ENCODE measurements around the gene LY6G5B.
A peak's percentile ranks its signal among the peaks of the same experiment; 100 is the strongest.

Gene LY6G5B

GRCh38 chr6:31658983-31659648 lies 10.7 kb upstream of the LY6G5B start:
- Histone ChIP-seq H3K27ac (no peak overlapping the region), H3K36me3 (peaks cover 53% of the 10 kb centered on the region), H3K4me3 (ENCODE audit: low read depth, low read length) (no peak overlapping the region), H3K27me3 (ENCODE audit: insufficient read depth, low read depth, severe bottlenecking) (no peaks in the 10 kb centered on the region), H3K9me3 (ENCODE audit: severe bottlenecking) (no peaks in the 10 kb centered on the region)
- DNase-seq, result no peak
- no peak for TF ChIP-seq CTCF (IDR thresholded peaks at IDR 0.05; ENCODE audit: low read depth, low read length)

GRCh38 chr6:31659649-31660380 lies 10.0 kb upstream of the LY6G5B start:
- H3K27me3 ChIP-seq (ENCODE audit: insufficient read depth, low read depth, severe bottlenecking), result no peaks in the 10 kb centered on the region
- no peaks in the 10 kb centered on the region for H3K9me3 ChIP-seq (ENCODE audit: severe bottlenecking)
- no peak for DNase-seq
- TF ChIP-seq CTCF (IDR thresholded peaks at IDR 0.05; ENCODE audit: low read depth, low read length), result no peak
- peak overlapping the region; percentile 79 for H3K27ac ChIP-seq
- peaks cover 56% of the 10 kb centered on the region for H3K36me3 ChIP-seq
- H3K4me3 ChIP-seq (ENCODE audit: low read depth, low read length), result peak overlapping the region; percentile 88

GRCh38 chr6:31660381-31661261 lies 9.2 kb upstream of the LY6G5B start, which contains the start of gene C6orf47:
TSS of gene C6orf47 (minus strand) at chr6:31660778. CDS start at chr6:31659947, 831 bp downstream.
- Histone ChIP-seq H3K27me3 (ENCODE audit: insufficient read depth, low read depth, severe bottlenecking) (no peaks in the 10 kb centered on the region), H3K4me3 (ENCODE audit: low read depth, low read length) (peak within 1 kb of the TSS; percentile 88), H3K9me3 (ENCODE audit: severe bottlenecking) (no peaks in the 10 kb centered on the region), H3K27ac (peak within 1 kb of the TSS; percentile 79), H3K36me3 (peaks cover 56% of the 10 kb centered on the region)
- peak; percentile 96 for DNase-seq
- no peak for TF ChIP-seq CTCF (IDR thresholded peaks at IDR 0.05; ENCODE audit: low read depth, low read length)

- H3K27ac ChIP-seq, result peak overlapping the region; percentile 79
- DNase-seq, result no peak
- H3K9me3 ChIP-seq (ENCODE audit: severe bottlenecking), result no peaks in the 10 kb centered on the region
- no peaks in the 10 kb centered on the region for H3K27me3 ChIP-seq (ENCODE audit: insufficient read depth, low read depth, severe bottlenecking)
- H3K4me3 ChIP-seq (ENCODE audit: low read depth, low read length), result peak overlapping the region; percentile 88
- no peak for TF ChIP-seq CTCF (IDR thresholded peaks at IDR 0.05; ENCODE audit: low read depth, low read length)
- H3K36me3 ChIP-seq, result peaks cover 59% of the 10 kb centered on the region
Observed at GRCh38 chr6:31661262-31662123, 8.3 kb upstream of the LY6G5B start.

- Histone ChIP-seq H3K4me3 (ENCODE audit: low read depth, low read length) (no peak overlapping the region), H3K27ac (no peak overlapping the region; the same call in 1 of the 2 replicates), H3K9me3 (ENCODE audit: severe bottlenecking) (no peaks in the 10 kb centered on the region), H3K36me3 (peaks cover 65% of the 10 kb centered on the region), H3K27me3 (ENCODE audit: insufficient read depth, low read depth, severe bottlenecking) (no peaks in the 10 kb centered on the region)
- DNase-seq, result no peak
- TF ChIP-seq CTCF (IDR thresholded peaks at IDR 0.05; ENCODE audit: low read depth, low read length), result no peak
Observed at GRCh38 chr6:31662124-31662723, 7.6 kb upstream of the LY6G5B start.
